ENCODE measurements around the gene MNT. TPM values are rescaled to one million over a fixed set of nuclear protein-coding genes. Genes with fewer than 3 reads are reported as not detected.

Gene MNT
- polyA plus RNA-seq, 2 of the 4 experiments (the other 2 are of a cell fraction), result 4.5 to 25.9 TPM

DNA sequence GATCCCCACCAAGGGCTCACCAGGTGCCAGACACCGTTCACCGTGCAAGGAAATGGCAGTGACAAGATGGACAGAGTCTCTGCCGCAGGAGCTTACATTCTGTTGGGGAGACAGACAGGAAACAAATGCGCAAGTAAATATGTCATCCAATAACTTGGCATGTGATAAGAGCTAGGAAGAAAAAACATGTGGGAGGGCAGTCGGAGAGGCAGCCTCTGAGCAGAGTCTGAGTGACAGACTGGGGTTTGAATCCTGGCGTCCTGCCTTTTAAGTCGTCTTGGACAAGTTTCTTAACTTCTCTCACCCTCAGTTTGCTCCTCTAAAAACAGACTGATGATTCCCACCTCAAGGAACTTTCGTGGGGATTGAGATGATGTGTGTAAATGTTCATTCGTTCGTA, 56.3 kb downstream of the MNT start (continued):
- TF ChIP-seq EHF (CRISPR knock-in tag; IDR thresholded peaks at IDR 0.05), result no peak

DNA sequence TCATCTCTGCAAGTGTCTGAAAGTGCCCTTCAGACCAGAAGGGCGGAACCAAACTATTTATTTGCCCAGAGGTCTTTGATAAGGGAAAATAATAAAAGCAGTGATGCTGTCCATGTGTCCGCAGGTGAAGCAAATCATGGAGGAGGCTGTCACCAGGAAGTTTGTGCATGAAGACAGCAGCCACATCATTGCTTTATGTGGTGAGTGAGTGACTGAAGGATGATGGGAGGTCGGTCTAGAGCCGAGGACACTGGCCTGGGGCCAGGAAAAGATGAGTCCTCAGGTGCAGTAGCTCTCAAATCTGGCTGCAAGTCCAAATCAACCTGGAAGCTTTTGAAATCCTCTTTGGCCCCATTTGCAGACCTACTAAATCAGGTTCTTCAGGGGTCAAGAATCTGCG, 57.4 kb downstream of the MNT start:
- no peak overlapping the region for H3K4me3 ChIP-seq
- CTCF ChIA-PET, result interaction anchor here (4.6 to 13.0 kb wide), 2 partner anchors 10 to 22 kb away, joined by 30 to 216 read pairs; no protein-coding TSS in a partner anchor
- TF ChIP-seq MAZ (IDR thresholded peaks at IDR 0.05; ENCODE audit: borderline replicate concordance, low read depth, low read length), result no peak
- TF ChIP-seq ZFP36 (IDR thresholded peaks at IDR 0.05; ENCODE audit: borderline replicate concordance, partially characterized antibody), result no peak
- TF ChIP-seq RCOR1 (IDR thresholded peaks at IDR 0.05; ENCODE audit: low read depth, low read length), result no peak
- no peak for TF ChIP-seq ZNF302 (CRISPR knock-in tag; IDR thresholded peaks at IDR 0.05)
- TF ChIP-seq NR3C1 (IDR thresholded peaks at IDR 0.05), result no peak
- no peak for TF ChIP-seq KDM5A (IDR thresholded peaks at IDR 0.05)
- TF ChIP-seq, protein P1, sequence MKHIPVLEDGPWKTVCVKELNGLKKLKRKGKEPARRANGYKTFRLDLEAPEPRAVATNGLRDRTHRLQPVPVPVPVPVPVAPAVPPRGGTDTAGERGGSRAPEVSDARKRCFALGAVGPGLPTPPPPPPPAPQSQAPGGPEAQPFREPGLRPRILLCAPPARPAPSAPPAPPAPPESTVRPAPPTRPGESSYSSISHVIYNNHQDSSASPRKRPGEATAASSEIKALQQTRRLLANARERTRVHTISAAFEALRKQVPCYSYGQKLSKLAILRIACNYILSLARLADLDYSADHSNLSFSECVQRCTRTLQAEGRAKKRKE (CRISPR knock-in tag; IDR thresholded peaks at IDR 0.05; ENCODE audit: low read depth), result no peak
- no peak for TF ChIP-seq RAD21 (conservative IDR thresholded peaks at IDR 0.05 in 1 of 2, IDR thresholded peaks at IDR 0.05 in 1 of 2)
- TF ChIP-seq, protein P2, sequence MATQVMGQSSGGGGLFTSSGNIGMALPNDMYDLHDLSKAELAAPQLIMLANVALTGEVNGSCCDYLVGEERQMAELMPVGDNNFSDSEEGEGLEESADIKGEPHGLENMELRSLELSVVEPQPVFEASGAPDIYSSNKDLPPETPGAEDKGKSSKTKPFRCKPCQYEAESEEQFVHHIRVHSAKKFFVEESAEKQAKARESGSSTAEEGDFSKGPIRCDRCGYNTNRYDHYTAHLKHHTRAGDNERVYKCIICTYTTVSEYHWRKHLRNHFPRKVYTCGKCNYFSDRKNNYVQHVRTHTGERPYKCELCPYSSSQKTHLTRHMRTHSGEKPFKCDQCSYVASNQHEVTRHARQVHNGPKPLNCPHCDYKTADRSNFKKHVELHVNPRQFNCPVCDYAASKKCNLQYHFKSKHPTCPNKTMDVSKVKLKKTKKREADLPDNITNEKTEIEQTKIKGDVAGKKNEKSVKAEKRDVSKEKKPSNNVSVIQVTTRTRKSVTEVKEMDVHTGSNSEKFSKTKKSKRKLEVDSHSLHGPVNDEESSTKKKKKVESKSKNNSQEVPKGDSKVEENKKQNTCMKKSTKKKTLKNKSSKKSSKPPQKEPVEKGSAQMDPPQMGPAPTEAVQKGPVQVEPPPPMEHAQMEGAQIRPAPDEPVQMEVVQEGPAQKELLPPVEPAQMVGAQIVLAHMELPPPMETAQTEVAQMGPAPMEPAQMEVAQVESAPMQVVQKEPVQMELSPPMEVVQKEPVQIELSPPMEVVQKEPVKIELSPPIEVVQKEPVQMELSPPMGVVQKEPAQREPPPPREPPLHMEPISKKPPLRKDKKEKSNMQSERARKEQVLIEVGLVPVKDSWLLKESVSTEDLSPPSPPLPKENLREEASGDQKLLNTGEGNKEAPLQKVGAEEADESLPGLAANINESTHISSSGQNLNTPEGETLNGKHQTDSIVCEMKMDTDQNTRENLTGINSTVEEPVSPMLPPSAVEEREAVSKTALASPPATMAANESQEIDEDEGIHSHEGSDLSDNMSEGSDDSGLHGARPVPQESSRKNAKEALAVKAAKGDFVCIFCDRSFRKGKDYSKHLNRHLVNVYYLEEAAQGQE (IDR thresholded peaks at IDR 0.05), result no peak
- no peak for TF ChIP-seq RARB (CRISPR knock-in tag; IDR thresholded peaks at IDR 0.05)
- TF ChIP-seq GATA3 (IDR thresholded peaks at IDR 0.05; ENCODE audit: borderline replicate concordance), result no peak
- TF ChIP-seq CBX2 (IDR thresholded peaks at IDR 0.05; ENCODE audit: borderline replicate concordance, low read depth), result no peak

DNA sequence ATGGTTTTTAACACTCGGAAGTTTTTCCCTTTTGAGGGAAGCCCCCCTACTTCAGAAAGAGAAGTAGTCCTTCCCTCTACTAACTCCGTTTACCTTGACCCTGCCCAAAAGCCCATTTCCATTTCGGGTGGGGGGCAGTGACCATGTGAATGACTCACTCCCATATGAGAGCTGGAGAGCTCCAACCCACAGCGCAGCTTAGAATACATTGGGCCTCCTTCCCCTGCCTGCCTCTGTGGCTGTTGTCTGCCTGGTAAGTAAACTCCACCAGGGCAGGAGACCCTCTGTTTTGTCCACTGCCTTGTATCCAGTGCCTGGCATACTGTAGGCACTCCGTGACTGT, 62.6 kb downstream of the MNT start:
- peak overlapping the region; percentile 99 for H3K4me3 ChIP-seq
- DNase-seq (ENCODE audit: low read depth in 1 of 2, low spot score in 1 of 2), result no peak
- POLR2A ChIA-PET, result interaction anchor here (0.6 to 3.2 kb wide), 6 partner anchors 8 to 76 kb away, joined by 3 to 37 read pairs (median 8); partner anchors contain the start of genes SMG6 and SRR
- peak overlapping the region; percentile 100 for H3K4me2 ChIP-seq
- CTCF ChIA-PET, result interaction anchor here (1.2 to 8.1 kb wide), 7 partner anchors 9 to 283 kb away, joined by 3 to 79 read pairs (median 11); partner anchors contain the start of gene HIC1
- WGBS (ENCODE audit: missing lambda C conversion rate), result 24% methylated on average over 5 of the region's 5 CpGs
- FAIRE-seq, result no peak
- TF ChIP-seq ZC3H11A (IDR thresholded peaks at IDR 0.05), result no peak
- no peak for TF ChIP-seq CBX2 (IDR thresholded peaks at IDR 0.05; ENCODE audit: borderline replicate concordance, low read depth)
- TF ChIP-seq RNF2 (IDR thresholded peaks at IDR 0.05; ENCODE audit: borderline replicate concordance, low read depth), result no peak
- TF ChIP-seq RCOR1 (IDR thresholded peaks at IDR 0.05; ENCODE audit: low read depth, low read length), result no peak
- no peak for TF ChIP-seq FOSL2 (IDR thresholded peaks at IDR 0.05)
- peak; percentile 53 for TF ChIP-seq FOSL2 (CRISPR knock-in tag; IDR thresholded peaks at IDR 0.05)
- no peak for TF ChIP-seq FOSB (CRISPR knock-in tag; IDR thresholded peaks at IDR 0.05)
- H3K9me3 ChIP-seq, result no peaks in the 10 kb centered on the region
- ATAC-seq, result no peak
- H3K4me1 ChIP-seq, result peaks cover 20% of the 10 kb centered on the region
- H3K27ac ChIP-seq, result peak overlapping the region; percentile 94 to 99

More for the DNA sequence above, 57.4 kb downstream of the MNT start:
- Histone ChIP-seq H3K27ac (no peak overlapping the region), H3K9me3 (no peaks in the 10 kb centered on the region), H3K4me1 (peaks cover 15% of the 10 kb centered on the region), H3K4me2 (no peak overlapping the region)
- WGBS (ENCODE audit: missing lambda C conversion rate), result 59% methylated on average over 5 of the region's 5 CpGs
- no peak for ATAC-seq
- no peak for DNase-seq (ENCODE audit: low read depth in 1 of 2, low spot score in 1 of 2)
- POLR2A ChIA-PET, result no interaction called here
- FAIRE-seq, result no peak
